Subcutaneous abdominal adipose tissue (tissue), 5 donors: ENCODE data around the gene ABCB9.
A peak's percentile ranks its signal among the peaks of the same experiment; 100 is the strongest.

Experiments used
- H3K27ac ChIP-seq: one replicate; pipeline ENCODE4 v1.7.0; 2013; ENCODE audit warnings: low read depth, mild to moderate bottlenecking, inconsistent platforms, low read length, moderate library complexity
- H3K27me3 ChIP-seq, 5 donors: one replicate each; pipeline ENCODE4 v1.7.0; 2013; ENCODE audit warnings: low read length in 5 of 5, inconsistent platforms in 1 of 5; ENCODE audit not compliant: control insufficient read depth in 5 of 5, insufficient read depth in 4 of 5
- H3K36me3 ChIP-seq, 5 donors: one replicate each; pipeline ENCODE4 v1.7.0; 2013; ENCODE audit warnings: low read length in 5 of 5; ENCODE audit not compliant: control insufficient read depth in 5 of 5, insufficient read depth in 5 of 5
- H3K4me1 ChIP-seq, 5 donors: one replicate each; pipeline ENCODE4 v1.7.0; 2013; ENCODE audit warnings: low read length in 5 of 5, mild to moderate bottlenecking in 3 of 5, moderate library complexity in 1 of 5; ENCODE audit not compliant: control insufficient read depth in 5 of 5, insufficient read depth in 5 of 5
- H3K4me3 ChIP-seq, 5 donors: one replicate each; pipeline ENCODE4 v1.7.0; 2013; ENCODE audit warnings: low read length in 5 of 5, low read depth in 1 of 5
- H3K9ac ChIP-seq, 5 donors: one replicate each; pipeline ENCODE4 v1.7.0; 2013; ENCODE audit warnings: low read length in 5 of 5, mild to moderate bottlenecking in 4 of 5, moderate library complexity in 3 of 5
- H3K9me3 ChIP-seq, 5 donors: one replicate each; pipeline ENCODE4 v1.7.0; 2013; ENCODE audit warnings: low read length in 5 of 5; ENCODE audit not compliant: control insufficient read depth in 5 of 5
- donor health status: healthy.
- donor health status: healthy.
- donor health status: healthy.
- donor health status: healthy.
- donor health status: healthy.

ABCB9 gene

DNA sequence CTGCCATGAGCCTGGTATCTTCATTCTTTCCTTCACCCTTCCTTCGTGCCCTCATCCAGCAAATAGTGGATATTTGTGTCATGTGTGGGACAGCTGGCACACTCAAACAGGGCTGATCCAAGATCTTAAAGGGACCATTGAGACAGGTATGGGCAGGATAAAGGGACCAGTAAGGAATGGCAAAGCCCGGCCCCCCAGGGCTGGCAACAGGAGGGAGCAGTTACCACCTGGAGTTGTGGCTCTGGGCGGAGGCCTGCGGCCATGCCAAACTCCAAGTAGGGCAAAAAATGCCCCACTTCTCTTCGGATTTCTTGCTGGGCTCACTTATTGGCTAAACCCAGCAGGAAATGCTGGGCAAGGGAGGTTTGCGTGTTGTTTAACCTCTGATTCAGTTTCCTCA is 10.9 kb upstream of the ABCB9 start:
- Histone ChIP-seq H3K36me3 (peaks cover 0 to 20% (median 14%) of the 10 kb centered on the region in 5 donors), H3K27ac (no peak overlapping the region), H3K4me1 (peaks cover 17 to 65% (median 59%) of the 10 kb centered on the region in 5 donors), H3K27me3 (no peaks in the 10 kb centered on the region), H3K9me3 (no peaks in the 10 kb centered on the region), H3K4me3 (no peak overlapping the region), H3K9ac (no peak overlapping the region)

DNA sequence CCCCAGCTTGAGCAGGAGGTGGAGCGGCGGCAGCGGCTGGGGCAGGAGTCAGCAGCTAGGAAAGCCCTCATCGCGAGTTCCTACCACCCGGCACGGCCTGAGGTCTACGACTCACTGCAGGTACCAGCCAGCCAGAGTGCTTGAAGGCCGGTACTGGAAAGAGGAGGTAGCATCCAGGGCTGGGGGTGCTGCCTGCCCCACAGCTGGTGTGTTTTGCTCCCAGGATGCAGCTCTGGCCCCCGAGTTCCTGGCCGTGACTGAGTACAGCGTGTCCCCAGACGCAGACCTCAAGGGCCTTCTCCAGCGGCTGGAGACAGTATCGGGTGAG is 10.3 kb upstream of the ABCB9 start:
- H3K9ac ChIP-seq: peak overlapping the region in 2 of 5 donors; percentile 82 to 95

DNA sequence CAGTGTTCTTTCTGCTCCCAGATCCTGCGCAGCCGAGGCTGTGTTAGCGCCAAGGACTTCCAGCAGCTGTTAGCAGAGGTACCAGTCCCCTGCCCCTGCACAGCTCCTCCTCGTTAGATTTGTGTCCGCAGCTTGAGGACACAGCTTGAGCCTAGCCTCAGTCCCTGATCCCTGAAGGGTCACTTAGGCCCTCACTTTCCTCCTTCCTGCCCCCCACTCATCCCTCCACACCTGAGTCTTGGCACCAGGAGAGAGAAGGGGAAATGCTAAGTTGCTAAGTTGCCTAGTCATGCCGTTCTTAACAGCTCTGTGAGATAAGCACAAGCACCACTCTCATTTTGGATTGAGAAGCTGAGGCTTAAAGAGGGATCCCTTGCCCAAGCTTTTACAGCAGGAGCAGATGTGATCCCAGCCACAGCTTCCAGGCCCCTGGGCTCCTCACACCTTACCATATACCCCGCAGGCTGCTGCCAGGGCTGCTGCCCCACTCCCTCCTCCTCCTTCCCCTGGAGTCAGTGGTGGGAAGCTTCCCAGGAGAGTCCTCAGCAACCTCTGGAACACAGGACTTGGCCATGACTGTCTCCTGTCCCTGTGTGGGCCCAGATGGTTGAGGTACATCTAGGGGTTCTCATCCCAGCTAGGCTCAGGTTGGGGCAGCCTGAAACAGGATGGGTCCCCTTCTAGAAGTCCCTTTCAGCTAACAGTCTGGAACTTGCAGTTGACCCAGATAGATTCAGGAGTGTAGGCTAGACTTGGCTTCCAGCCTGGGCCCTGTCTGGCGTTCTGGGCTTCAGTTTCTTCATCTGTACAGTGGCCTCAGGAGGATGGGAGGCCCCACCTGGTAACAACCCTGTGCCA is 9.8 kb upstream of the ABCB9 start:
- no peaks in the 10 kb centered on the region for H3K27me3 ChIP-seq
- peak overlapping the region; percentile 97 for H3K27ac ChIP-seq
- H3K9me3 ChIP-seq: no peaks in the 10 kb centered on the region
- H3K36me3 ChIP-seq: peaks cover 0 to 15% (median 10%) of the 10 kb centered on the region in 5 donors
- H3K9ac ChIP-seq: peak overlapping the region; percentile 82 to 95 (median 88)
- H3K4me3 ChIP-seq: peak overlapping the region; percentile 89 to 100 (median 90)
- H3K4me1 ChIP-seq: peaks cover 13 to 59% (median 48%) of the 10 kb centered on the region in 5 donors

More for the DNA sequence above, 10.3 kb upstream of the ABCB9 start:
- Histone ChIP-seq H3K4me1 (peaks cover 16 to 65% (median 54%) of the 10 kb centered on the region in 5 donors), H3K27ac (no peak overlapping the region), H3K27me3 (no peaks in the 10 kb centered on the region), H3K9me3 (no peaks in the 10 kb centered on the region), H3K36me3 (peaks cover 0 to 15% (median 10%) of the 10 kb centered on the region in 5 donors), H3K4me3 (peak overlapping the region in 2 of 5 donors; percentile 90 to 100)

DNA sequence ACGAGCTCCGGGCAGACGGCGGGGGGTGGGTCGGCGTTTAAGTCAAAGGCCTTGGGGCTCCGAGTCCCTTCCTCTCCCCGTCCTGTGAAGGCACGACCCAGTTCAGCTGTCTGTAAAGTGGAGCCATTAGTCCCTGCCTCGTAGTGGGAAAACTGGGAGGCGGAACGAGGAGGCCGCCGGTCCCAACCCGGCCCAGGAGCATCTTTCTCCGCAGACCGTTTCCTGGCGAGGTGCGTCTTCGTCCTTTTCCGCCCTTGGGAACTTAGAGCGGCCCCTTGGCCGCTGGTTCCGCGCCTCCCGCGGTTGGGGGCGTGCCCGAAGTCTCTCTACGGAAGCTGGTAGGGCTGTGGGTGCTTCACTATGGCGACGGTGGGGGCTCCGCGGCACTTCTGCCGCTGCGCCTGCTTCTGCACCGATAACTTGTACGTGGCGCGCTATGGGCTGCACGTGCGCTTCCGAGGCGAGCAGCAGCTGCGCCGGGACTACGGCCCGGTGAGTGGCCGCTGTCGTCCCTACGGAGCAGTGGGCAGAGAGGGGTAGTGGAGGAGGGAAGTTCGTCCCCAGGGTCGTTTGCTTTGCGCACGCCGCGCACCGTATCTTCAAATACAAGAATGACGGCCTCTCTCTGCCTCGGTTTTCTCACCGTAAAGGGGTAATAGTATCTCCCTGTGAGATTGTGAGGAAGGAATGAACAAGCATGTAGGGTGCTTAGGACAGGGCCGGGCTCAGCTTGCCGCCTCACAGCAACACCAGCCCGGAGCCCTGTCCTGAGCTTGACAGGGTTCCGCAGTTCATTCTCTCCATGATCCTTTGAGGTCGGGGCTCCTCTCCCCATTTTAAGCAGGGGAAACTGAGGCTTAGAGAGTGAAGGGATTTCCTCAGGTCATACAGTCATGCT is 8.9 kb upstream of the ABCB9 start, which contains the start of gene OGFOD2:
Gene OGFOD2, plus strand, starts transcription at position 353 of the 898 bp plus-strand sequence. Its CDS starts 8 bp downstream, at position 361.
- Histone ChIP-seq H3K9me3 (no peaks in the 10 kb centered on the region), H3K36me3 (peaks cover 0 to 15% (median 10%) of the 10 kb centered on the region in 5 donors), H3K4me1 (peaks cover 13 to 56% (median 45%) of the 10 kb centered on the region in 5 donors), H3K4me3 (peak within 1 kb of the TSS; percentile 89 to 100 (median 94)), H3K27ac (peak within 1 kb of the TSS; percentile 97), H3K9ac (peak within 1 kb of the TSS; percentile 82 to 95 (median 88)), H3K27me3 (no peaks in the 10 kb centered on the region)

DNA sequence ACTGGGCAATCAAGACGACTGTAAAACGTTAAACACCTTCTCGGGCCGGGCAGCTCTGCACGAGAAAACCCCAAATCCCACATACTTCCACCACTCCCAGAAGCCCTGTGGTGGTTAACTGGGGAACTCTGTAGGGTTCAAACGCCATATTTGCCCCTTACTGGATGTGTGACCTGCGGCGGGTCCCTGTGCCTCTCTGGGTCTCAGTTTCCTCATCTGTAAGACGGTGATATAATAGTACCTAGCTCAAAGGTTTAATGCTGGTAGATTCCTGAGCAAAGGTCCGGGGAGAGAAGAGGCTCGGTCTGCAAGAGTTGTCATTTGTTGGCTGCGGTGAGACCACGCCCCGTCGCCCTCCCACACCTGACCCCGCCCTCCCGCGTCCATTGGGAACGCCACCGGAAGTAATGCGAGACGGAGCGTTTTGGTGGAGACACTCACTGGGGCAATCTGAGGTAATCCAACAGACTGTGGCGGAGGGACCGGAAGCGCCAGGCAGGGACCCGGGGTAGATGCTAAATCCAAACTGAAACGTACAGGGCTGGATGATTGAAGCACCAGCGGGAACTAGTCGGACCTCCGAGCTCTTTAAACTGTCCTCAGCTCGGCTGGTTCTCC is 8.1 kb upstream of the ABCB9 start:
- Histone ChIP-seq H3K4me1 (peaks cover 9 to 49% (median 38%) of the 10 kb centered on the region in 5 donors), H3K27me3 (no peaks in the 10 kb centered on the region), H3K9ac (peak overlapping the region in 4 of 5 donors; percentile 82 to 95 (median 86)), H3K4me3 (peak overlapping the region; percentile 89 to 100 (median 94)), H3K27ac (peak overlapping the region; percentile 97), H3K9me3 (no peaks in the 10 kb centered on the region), H3K36me3 (peaks cover 0 to 15% (median 10%) of the 10 kb centered on the region in 5 donors)

DNA sequence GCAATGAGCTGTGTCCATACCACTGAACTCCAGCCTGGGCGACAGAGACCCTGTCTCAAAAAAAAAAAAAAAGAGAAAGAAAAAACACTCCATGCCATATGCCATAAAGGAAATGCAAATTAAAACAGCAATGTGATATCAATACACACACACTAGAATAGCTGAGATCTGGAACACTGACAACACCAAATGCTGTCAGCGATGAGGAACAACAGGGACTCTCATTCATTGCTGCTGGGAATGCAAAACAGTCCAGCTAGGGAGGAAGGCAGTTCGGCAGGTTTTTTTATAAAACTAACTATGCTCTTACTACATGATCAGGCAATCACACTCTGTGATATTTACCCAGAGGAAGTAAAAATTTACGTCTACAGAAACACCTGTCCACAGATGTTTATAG is 3.4 kb upstream of the ABCB9 start:
- no peaks in the 10 kb centered on the region for H3K36me3 ChIP-seq
- no peak overlapping the region for H3K27ac ChIP-seq
- peaks cover 0 to 28% (median 21%) of the 10 kb centered on the region in 5 donors for H3K4me1 ChIP-seq
- no peak overlapping the region for H3K4me3 ChIP-seq
- no peak overlapping the region for H3K9ac ChIP-seq
- H3K9me3 ChIP-seq: no peaks in the 10 kb centered on the region
- H3K27me3 ChIP-seq: no peaks in the 10 kb centered on the region

DNA sequence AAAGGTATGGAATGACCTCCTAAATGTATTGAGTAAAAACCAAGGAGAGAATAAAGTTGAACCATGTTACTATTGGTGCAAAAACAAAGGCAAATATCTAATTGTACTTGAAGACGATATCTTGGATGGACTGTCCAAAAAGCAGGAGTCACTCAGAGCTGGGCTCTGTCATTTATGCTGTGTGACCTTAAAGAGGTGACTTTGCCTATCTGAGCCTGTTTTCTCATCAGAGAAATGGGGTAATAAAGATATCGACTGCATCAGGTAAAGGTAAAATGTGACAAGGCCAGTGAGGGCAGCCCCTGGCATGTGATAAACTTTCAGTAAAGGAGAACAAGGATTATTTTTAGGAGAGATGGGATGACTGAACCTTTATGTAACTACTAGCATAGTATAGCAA is 1.8 kb upstream of the ABCB9 start:
- no peak overlapping the region for H3K4me3 ChIP-seq
- no peaks in the 10 kb centered on the region for H3K27me3 ChIP-seq
- H3K36me3 ChIP-seq: no peaks in the 10 kb centered on the region
- H3K4me1 ChIP-seq: peaks cover 0 to 37% (median 30%) of the 10 kb centered on the region in 5 donors
- no peak overlapping the region for H3K27ac ChIP-seq
- H3K9ac ChIP-seq: no peak overlapping the region
- no peaks in the 10 kb centered on the region for H3K9me3 ChIP-seq

DNA sequence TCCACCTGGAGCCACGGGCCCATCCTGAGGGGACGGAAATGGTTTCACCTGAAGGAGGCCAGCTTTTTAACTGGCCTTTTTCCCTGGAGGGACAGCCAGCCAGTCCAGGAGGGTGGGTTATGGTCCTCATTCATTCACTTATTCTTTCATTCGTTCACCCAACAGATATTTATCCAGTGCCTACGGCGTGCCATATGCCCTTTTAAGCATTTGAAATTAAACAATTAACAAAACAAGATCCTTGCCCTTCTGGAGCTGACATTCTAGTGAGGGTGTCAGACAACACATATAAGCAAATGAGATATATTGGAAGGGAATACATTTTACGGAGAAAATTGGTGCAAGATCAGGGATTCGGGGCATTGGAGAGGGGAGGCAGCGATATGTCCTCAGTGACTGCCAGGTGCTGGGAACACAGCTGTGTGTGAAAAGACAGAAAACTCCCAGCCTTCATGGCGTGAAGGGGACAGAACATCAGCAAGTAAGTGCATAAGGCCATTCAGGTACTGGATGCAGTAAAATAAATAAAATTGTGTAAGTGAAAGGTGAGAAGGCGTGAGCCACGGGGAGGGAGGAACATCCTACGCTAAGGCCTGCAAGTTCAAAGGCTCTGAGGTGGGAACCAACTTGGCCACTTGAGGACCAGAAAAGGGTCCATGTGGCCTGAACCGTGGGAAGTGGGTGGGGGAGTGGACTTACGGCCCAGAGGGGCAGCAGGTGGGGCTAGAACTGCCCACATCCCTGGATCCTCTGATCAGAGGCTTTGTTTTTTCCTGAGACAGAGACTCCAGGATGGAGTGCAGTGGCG is 684 bp upstream of the ABCB9 start:
- no peak overlapping the region for H3K27ac ChIP-seq
- H3K36me3 ChIP-seq: no peaks in the 10 kb centered on the region
- H3K4me1 ChIP-seq: peaks cover 0 to 35% (median 30%) of the 10 kb centered on the region in 5 donors
- peak overlapping the region in 1 of 5 donors; percentile 38 for H3K9ac ChIP-seq
- no peak overlapping the region for H3K4me3 ChIP-seq
- no peaks in the 10 kb centered on the region for H3K27me3 ChIP-seq
- no peaks in the 10 kb centered on the region for H3K9me3 ChIP-seq

DNA sequence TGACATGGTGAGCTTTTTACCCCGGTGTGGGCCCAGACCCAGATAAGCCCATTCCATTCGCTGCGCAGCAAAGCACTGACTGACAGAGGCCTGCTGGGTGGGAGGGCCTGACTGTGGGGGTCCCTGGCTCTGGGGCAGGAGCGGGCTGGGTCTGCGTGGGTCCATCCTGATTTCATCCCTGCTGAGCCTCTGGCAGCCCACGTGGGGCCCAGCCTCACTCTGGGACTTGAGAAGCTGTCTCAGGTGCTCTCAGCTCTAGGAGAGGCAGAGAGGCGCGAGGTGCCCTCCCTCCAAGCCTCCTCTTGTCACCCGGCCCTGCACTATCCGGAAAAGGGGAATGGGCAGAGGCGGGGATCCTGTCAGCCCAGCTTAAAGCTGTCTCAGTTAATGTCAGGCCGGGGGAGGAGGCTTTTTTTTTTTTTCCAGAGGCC is 927 bp downstream of the ABCB9 start:
- H3K9me3 ChIP-seq: no peaks in the 10 kb centered on the region
- no peak overlapping the region for H3K27ac ChIP-seq
- H3K36me3 ChIP-seq: no peaks in the 10 kb centered on the region
- H3K4me3 ChIP-seq: peak overlapping the region in 3 of 5 donors; percentile 63 to 80 (median 68)
- peak overlapping the region in 3 of 5 donors; percentile 17 to 60 (median 43) for H3K9ac ChIP-seq
- peaks cover 0 to 38% (median 34%) of the 10 kb centered on the region in 5 donors for H3K4me1 ChIP-seq
- H3K27me3 ChIP-seq: no peaks in the 10 kb centered on the region
